Measurements from ENCODE around the gene U2AF1L4.
A peak's percentile ranks its signal among the peaks of the same experiment; 100 is the strongest.

DNA sequence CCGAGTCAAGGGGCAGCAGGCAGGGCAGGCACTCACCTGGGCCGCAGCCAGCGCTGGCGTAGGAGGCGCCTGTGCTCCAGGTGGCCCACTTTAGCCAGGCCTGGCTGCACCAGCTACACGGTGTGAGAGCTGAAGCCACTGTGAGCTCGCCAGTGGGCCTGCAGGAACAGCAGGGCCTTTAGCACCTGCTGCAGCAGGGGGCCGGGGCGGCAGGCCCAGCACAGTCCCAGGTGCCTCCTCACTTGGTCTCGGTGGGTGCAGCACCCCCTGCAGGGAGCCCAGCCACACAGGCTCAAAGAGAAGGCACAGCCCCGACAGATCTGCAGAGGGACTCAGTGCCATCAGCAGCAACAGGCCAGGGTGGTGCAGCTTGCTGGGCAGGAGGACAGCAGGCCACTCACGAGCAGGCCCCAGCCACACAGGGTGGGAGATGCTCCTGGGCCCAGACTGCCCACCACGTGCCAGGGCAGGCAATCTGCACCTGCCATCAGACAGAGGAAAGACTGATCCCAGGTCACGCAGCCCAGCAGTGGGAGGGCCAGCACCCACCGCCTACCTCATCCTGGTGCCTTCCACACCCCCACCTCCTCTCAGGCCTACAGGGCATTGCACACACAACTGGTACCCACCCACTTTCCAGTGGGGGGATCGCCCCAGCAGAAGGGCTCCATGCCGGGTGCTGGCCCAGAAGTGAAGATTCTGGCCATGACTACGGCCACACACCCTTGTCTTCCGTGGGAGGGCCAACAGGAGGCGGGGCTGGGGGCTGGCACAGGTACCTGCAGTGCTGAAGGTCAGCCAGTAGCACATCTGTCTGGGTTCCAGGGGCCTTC, 46.0 kb upstream of the U2AF1L4 start:
- TF ChIP-seq MEF2A (IDR thresholded peaks at IDR 0.05; ENCODE audit: insufficient read depth, low read depth, low read length) (no peak), MTA3 (IDR thresholded peaks at IDR 0.05; ENCODE audit: borderline replicate concordance, low read length) (no peak), EP300 (IDR thresholded peaks at IDR 0.05; ENCODE audit: borderline replicate concordance in 1 of 2, control insufficient read depth in 1 of 2, low read depth in 2 of 2, low read length in 2 of 2) (no peak), IRF3 (IDR thresholded peaks at IDR 0.05) (no peak)
- TF ChIP-seq, protein P1, sequence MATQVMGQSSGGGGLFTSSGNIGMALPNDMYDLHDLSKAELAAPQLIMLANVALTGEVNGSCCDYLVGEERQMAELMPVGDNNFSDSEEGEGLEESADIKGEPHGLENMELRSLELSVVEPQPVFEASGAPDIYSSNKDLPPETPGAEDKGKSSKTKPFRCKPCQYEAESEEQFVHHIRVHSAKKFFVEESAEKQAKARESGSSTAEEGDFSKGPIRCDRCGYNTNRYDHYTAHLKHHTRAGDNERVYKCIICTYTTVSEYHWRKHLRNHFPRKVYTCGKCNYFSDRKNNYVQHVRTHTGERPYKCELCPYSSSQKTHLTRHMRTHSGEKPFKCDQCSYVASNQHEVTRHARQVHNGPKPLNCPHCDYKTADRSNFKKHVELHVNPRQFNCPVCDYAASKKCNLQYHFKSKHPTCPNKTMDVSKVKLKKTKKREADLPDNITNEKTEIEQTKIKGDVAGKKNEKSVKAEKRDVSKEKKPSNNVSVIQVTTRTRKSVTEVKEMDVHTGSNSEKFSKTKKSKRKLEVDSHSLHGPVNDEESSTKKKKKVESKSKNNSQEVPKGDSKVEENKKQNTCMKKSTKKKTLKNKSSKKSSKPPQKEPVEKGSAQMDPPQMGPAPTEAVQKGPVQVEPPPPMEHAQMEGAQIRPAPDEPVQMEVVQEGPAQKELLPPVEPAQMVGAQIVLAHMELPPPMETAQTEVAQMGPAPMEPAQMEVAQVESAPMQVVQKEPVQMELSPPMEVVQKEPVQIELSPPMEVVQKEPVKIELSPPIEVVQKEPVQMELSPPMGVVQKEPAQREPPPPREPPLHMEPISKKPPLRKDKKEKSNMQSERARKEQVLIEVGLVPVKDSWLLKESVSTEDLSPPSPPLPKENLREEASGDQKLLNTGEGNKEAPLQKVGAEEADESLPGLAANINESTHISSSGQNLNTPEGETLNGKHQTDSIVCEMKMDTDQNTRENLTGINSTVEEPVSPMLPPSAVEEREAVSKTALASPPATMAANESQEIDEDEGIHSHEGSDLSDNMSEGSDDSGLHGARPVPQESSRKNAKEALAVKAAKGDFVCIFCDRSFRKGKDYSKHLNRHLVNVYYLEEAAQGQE (IDR thresholded peaks at IDR 0.05; ENCODE audit: low read depth, low read length): no peak
- TF ChIP-seq, protein P2, sequence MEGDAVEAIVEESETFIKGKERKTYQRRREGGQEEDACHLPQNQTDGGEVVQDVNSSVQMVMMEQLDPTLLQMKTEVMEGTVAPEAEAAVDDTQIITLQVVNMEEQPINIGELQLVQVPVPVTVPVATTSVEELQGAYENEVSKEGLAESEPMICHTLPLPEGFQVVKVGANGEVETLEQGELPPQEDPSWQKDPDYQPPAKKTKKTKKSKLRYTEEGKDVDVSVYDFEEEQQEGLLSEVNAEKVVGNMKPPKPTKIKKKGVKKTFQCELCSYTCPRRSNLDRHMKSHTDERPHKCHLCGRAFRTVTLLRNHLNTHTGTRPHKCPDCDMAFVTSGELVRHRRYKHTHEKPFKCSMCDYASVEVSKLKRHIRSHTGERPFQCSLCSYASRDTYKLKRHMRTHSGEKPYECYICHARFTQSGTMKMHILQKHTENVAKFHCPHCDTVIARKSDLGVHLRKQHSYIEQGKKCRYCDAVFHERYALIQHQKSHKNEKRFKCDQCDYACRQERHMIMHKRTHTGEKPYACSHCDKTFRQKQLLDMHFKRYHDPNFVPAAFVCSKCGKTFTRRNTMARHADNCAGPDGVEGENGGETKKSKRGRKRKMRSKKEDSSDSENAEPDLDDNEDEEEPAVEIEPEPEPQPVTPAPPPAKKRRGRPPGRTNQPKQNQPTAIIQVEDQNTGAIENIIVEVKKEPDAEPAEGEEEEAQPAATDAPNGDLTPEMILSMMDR (IDR thresholded peaks at IDR 0.05 in 2 of 3, conservative IDR thresholded peaks at IDR 0.05 in 1 of 3; ENCODE audit: control insufficient read depth in 2 of 3, extremely low read depth in 1 of 3, insufficient read depth in 1 of 3, low read depth in 3 of 3, low read length in 3 of 3): peak; percentile 25 to 32 (median 28); a peak in 4 of 6 replicates

Data from GM12878 (cell line).